Measurements from ENCODE around the gene OPN1MW.
"Not testable (repeated sequence)": the region's sequence is repeated elsewhere in the genome, so short reads cannot be mapped to it uniquely, and the experiment has no call there.

DNA sequence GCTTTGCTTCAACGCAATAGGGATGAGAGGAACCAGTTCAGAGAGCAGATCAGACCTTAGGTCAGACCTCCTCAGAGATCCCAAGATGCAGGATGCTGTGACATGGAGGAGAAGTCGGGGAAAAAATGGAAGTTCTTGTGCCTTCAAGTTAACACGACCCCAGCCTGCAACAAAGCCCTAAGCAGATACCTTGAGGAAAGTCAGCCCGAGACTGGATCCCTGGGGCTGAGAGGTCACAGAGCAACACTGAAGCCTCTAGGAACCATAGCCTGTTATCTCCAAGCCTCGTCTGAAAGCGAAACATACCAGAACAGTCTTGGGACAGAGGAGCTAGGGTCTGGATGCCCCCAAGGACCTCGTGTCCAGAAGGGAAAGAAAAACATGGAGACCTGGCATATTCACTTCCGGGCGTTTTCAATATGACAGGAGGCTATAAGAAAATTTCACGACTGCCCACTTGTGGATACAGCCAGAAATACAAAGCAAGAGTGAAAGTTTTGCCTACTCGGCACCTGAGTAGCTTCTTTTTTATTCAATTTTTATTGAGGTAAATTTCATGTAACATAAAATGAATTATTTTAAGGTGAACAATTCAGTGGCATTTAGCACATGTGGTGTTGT, 56.7 kb downstream of the OPN1MW start:
- TF ChIP-seq, protein P1, sequence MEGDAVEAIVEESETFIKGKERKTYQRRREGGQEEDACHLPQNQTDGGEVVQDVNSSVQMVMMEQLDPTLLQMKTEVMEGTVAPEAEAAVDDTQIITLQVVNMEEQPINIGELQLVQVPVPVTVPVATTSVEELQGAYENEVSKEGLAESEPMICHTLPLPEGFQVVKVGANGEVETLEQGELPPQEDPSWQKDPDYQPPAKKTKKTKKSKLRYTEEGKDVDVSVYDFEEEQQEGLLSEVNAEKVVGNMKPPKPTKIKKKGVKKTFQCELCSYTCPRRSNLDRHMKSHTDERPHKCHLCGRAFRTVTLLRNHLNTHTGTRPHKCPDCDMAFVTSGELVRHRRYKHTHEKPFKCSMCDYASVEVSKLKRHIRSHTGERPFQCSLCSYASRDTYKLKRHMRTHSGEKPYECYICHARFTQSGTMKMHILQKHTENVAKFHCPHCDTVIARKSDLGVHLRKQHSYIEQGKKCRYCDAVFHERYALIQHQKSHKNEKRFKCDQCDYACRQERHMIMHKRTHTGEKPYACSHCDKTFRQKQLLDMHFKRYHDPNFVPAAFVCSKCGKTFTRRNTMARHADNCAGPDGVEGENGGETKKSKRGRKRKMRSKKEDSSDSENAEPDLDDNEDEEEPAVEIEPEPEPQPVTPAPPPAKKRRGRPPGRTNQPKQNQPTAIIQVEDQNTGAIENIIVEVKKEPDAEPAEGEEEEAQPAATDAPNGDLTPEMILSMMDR (IDR thresholded peaks at IDR 0.05), result not testable (repeated sequence)
- TF ChIP-seq POLR2A (IDR thresholded peaks at IDR 0.05), result not testable (repeated sequence)
